GM12874 (cell line): ENCODE data around the gene HOXC9.

Source experiments
- TF ChIP-seq, protein P1 (sequence below): IDR thresholded peaks from 2 replicates; pipeline ENCODE4 v1.5.1; 2011; ENCODE audit warnings: low read depth, mild to moderate bottlenecking, control low read depth, low read length, moderate library complexity; ENCODE audit not compliant: insufficient read depth

The HOXC9 gene

DNA sequence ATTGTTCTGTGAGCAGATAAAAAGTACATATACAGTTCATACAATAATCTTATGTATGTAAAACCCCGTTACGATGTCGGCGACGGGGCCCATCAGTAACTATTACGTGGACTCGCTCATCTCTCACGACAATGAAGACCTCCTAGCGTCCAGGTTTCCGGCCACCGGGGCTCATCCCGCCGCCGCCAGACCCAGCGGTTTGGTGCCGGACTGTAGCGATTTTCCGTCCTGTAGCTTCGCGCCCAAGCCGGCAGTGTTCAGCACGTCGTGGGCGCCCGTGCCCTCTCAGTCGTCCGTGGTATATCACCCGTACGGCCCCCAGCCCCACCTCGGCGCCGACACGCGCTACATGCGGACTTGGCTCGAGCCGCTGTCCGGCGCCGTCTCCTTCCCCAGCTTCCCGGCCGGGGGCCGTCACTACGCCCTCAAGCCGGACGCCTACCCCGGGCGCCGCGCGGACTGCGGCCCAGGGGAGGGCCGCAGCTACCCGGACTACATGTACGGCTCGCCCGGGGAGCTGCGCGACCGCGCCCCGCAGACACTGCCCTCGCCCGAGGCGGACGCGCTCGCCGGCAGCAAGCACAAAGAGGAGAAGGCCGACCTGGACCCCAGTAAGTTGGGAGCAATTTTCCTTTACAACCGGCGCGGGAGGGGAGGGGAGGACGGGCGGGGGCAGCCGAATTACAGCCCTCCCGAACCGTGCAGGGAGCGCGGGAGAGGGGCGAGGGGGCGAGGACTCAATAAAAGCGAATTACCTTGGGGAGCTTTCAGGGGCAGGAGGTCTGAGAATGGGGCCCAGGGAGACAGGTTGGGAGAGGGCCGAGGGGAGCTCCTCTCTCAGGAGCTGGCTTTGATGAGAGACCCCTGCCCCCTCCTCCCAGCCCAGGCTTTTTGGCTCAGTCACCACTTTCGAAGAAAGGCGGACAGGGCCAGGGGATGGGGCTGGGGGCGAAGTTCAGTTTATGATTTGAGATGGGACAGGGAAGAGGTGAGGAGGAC is at the start of gene HOXC9:
Gene HOXC9, plus strand, starts transcription at position 46 of the 999 bp plus-strand sequence. Its CDS starts 28 bp downstream, at position 74.
- TF ChIP-seq, protein P1, sequence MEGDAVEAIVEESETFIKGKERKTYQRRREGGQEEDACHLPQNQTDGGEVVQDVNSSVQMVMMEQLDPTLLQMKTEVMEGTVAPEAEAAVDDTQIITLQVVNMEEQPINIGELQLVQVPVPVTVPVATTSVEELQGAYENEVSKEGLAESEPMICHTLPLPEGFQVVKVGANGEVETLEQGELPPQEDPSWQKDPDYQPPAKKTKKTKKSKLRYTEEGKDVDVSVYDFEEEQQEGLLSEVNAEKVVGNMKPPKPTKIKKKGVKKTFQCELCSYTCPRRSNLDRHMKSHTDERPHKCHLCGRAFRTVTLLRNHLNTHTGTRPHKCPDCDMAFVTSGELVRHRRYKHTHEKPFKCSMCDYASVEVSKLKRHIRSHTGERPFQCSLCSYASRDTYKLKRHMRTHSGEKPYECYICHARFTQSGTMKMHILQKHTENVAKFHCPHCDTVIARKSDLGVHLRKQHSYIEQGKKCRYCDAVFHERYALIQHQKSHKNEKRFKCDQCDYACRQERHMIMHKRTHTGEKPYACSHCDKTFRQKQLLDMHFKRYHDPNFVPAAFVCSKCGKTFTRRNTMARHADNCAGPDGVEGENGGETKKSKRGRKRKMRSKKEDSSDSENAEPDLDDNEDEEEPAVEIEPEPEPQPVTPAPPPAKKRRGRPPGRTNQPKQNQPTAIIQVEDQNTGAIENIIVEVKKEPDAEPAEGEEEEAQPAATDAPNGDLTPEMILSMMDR = no peak

- TF ChIP-seq, protein P1 = no peak
Observed at GRCh38 chr12:53950437-53950773, 49.6 kb upstream of the HOXC9 start.

- TF ChIP-seq, protein P1 = no peak
Observed at GRCh38 chr12:53950789-53951576, 49.0 kb upstream of the HOXC9 start.

GRCh38 chr12:53951577-53952334 is 48.2 kb upstream of the HOXC9 start:
- TF ChIP-seq, protein P1 = no peak

- TF ChIP-seq, protein P1 = 0 out of 2 replicates have a peak, but pooled peaks have one; percentile 9
Observed at GRCh38 chr12:53952335-53952694, 47.6 kb upstream of the HOXC9 start.

GRCh38 chr12:53952871-53953734 is 46.9 kb upstream of the HOXC9 start:
- TF ChIP-seq, protein P1 = no peak
